GM21529 (cell line): ENCODE results near the gene PIGM.

Source experiments
- ATAC-seq: cut with Tn5 transposase; IDR thresholded peaks from one replicate; pipeline ENCODE4 v1.9.1; 2021; ENCODE audit not compliant: unreplicated experiment

PIGM gene

DNA sequence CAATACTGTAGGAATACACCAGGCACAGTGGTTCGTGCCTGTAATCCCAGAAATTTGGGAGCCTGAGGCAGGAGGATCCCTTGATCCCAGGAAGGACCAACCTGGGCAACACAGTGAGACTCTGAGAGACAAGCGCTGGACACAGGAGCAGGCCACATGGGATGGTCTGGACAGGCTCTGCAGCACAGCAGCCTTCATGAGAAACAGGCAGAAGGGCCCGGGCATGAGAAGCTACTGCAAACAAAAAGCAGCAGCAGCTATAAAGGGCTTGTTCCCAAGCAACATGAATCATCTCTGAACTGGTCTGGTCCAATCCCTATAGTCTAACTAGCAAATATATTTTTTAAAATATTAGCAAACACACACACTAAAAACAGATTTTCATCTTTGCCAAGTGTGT lies 42.2 kb downstream of the PIGM start:
- ATAC-seq = no peak

DNA sequence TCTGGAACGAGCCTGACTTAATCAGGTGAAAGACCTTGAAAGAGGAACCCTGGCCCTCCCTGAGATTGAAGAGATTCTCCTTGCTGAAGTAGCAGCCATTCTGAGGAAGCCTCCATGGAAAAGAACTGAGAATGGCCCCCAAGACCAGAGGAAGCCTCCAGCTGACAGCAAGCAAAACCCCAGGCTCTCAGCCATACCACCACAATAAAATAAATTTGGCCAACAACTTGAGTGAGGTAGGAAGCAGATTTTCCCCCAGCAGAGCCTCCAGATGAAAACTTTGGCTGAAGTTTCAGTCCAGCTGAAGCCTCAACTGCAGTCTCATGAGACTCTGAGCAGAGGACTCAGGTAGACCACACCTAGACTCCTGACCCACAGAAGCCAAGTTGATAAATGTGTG lies 43.8 kb downstream of the PIGM start:
- ATAC-seq = no peak

DNA sequence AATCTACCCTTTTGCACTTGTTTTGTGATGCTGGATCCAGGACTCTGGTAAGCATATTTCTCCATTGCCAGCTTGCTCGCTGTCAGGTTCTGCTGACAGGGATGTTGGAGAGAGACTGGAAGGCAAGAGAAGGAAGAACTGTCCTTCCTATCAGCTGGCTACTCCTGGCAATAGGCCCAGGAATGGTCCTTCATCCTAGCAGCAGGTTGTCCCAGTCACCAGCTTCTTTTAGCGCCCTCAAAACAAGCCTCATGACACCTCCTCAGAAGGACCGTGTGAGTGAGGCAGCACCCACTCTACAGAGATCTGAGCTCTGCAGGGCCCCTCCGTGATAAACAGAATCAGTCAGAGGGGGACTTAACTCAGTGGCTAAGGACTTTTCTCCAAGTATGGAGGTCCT lies 44.6 kb downstream of the PIGM start:
- ATAC-seq = no peak

DNA sequence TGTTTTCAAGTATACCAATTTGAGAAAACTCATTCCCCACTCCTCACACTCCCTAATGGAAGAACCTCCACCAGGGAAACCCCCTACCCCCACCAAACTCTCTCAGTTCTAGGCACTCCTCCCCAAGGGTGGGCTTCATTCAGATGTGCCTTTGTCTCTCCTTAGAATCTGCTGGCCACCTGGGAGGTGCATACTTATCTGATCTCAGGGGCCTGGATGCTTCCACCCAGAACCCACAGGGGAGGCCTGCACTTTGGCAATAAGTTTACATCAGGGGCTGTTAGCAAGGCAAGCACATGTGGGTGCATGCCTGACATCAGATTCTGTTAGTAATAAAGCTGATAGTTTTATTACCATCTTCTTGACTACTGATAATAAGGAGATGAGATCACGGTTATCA lies 45.3 kb downstream of the PIGM start:
- ATAC-seq = no peak

DNA sequence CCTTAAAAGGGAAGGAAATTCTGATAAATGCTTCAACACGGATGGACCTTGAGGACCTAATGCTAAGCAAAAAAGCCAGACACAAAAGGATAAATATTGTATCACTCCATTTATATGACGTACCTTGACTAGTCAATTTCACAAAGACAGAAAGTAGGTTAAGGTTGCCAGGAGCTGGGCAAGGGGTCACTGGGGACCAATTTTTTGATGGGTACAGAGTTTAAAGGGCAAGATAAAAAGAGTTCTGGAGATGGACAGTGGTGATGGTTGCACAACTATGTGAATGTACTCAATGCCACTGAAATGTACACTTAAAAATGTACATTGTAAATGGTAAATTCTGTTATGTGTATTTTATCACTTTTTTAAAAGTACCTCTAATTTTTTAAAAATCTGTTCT lies 45.7 kb downstream of the PIGM start:
- no peak for ATAC-seq

DNA sequence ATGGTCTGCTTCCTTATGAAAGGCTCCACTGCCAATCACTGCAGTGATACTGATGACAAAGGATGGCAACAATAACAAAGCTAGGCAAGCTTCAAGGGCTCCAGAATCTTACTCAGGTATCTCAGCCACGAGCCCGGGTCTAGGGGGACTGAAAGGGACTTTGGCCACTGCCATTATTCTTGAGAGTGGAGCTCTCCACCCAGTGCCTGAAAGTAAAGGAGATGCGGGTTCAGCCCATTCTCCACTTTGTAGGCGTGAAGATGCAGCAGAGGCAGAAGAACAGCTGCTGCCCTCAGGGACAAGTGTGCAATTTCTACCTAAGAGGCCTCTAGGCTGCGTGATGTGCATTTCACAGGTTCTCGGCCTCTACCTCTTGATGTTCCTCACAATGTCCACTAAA lies 46.3 kb downstream of the PIGM start:
- ATAC-seq = no peak

DNA sequence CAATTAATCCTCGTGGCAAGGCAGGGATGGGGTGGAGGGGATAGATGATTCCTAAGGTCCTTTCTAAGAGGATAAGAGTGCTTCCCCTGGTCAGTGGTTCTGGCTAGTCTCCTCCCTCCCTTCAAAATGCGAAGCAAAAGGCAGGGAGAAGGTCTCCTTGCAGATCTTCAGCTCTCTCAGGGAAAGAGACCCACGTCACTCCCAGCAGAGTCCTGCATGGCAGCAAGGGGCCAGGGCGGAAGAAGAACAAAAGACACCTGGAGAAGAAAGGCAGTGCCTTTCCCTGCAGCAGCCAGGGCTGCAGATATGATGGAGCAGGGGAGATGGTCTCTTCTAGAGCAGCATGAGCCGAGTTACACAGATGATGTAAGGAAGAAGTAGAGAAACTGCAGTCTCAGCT lies 48.1 kb downstream of the PIGM start:
- no peak for ATAC-seq

DNA sequence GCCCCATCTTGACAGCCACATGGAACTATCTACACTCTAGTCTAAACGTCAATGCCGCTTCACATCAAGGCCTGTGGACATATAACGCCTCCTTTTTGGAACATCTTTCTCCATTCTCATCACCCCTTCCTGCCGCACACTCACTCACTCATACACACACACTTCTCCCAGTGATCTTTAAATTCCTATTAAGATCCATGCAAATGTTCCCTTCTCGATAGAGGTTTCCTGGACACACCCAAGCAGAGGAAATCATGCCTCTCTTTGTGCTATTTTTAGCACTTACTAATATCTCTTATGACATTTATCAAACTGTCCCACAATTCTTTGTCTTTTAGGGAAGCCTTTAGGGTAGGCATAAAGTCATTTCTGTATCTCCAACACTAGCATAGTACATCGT lies 49.5 kb downstream of the PIGM start:
- ATAC-seq = no peak

DNA sequence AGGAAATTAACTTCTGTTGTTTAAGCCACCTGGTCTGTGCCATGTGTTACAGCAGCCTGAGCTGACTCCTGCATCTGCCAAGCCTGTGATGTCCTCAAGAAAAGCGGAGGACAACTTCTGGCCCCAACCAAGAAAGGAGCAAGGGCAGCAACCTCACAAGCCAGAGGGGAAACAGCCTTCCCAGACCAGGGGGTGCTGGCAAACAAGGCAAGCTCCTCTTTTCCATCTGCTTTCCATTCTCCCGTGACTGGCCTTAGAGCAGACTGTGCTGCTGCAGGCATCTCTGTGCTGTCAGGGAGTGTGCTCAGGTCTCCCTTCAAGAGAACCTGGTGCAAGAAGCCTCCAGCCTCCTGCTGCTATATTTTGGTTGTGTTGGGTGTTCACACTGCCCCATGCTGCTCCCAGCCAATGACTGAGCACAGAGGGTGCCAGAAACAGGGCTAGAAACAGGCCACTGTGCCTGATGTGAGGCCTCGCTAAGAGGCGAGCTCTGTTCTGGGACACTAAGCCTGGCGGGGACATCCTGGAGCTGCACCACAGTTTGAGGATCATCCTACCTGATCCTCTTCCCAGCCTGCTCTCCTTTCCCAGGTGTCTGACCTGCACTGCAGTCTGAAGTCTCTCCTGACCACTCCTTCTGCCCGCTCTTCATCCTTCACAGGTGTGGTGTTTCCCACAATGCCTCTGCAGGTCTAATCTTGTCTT lies 50.3 kb downstream of the PIGM start:
- no peak for ATAC-seq

DNA sequence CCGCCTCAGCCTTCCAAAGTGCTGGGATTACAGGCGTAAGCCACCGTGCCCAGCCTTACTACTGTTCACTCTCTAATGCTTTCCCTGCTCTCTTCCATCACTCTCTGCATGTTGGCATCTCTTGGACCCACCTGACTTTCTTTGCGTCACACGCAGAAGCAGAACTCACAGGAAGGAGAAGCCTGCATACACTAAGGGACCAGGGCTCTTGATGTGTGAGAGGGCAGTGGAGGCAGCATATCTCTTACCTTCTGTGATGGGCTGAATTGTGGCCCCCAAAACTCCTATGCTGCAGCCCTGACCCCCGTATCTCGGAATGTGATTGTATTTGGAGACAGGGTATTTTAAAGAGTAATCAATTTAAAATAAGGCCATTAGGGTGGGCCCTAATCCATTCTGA lies 51.0 kb downstream of the PIGM start:
- ATAC-seq = no peak

DNA sequence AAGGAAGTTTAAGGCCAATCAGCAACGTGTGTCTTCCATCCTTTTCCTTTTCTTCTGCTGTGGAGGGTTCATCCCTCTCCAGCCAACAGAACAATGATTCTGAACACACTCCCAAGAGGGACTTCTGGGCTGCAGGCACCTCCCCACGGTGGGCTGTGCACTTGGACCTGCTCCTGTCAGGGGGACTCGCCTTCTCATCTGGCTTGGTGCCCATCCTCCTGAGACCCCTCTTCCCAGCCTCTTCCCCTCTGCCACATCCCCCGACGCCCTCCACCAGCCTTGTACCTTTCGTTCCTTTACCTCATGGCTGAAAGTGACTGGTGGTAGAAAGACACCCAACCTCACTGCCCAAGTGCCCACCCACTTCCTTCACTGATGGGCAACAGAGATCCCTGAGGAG lies 51.7 kb downstream of the PIGM start:
- ATAC-seq = no peak

DNA sequence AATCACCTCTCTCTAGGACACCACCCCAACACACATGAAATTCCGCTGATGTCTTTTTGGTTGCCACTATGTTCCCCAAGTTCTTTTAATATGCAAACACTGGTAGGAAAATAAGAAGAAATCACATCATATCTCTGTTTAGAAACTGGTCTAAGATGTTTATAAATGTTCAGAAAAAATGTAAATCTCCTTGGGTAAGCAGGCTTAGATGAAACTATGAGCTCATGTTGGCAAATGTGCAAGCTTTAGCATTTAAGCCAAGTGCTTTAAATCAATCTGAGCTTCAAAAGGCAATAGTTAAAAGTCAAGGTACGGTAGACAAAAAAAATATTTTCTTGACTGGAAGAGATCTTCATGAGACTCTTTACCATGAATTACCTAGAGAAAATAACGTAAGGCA lies 52.5 kb downstream of the PIGM start:
- no peak for ATAC-seq

DNA sequence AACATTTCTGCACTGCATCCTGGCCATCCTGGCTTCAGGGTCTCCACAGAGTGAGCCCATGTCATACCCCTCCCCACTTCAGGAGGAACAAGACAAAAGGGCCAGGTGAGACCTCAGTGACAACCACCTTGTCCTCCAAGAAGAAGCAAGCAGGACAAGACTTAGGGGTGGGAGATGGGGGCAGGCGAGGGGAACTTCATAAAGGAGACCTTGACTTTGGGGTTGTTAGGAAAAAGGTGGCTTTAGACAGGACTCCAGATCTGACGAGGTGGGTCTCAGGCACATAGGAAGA lies 53.7 kb downstream of the PIGM start:
- no peak for ATAC-seq

DNA sequence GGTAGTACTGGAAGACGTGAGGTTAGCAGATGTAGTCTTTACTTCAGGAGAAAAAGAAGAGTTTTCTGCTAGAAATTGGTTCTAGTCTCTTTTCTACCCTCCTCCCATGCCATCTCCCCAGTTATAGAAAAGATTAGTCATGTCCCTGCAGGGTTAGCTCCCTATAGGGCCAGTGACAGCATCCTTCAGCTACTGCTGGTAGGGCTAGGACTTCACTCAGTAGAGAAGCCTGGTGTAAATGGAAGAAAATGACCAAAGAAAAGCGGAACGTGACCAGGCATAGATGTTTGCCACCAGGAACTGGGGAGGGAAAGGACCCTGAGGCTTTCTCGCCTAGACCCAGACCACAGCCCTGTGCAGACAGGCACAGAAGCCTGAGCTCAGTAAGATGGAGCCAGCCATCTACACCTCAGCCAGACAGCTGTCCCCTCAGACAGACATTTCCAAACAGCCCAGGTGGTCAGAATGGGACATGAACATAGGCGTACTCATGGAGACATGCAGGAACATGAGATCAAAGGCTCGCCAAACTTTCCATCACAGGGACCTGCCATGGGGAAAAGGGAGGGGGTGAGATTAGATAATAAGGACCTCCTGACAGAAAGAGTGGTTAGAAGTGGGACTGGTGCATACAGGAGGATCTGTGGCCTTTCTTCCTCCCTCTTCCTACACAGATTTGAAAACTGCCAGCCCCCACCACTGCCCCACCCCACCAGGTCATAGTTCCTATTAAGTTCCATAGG lies 54.3 kb downstream of the PIGM start:
- no peak for ATAC-seq
